Upper lobe of left lung (tissue), 4 donors: ENCODE results near the gene SAA1.

Experiments used
- CTCF ChIP-seq, 6 experiments: fragments of 450-650 bp in 4 of 6; fragments of 200-600 bp in 2 of 6; sonication (generic) in 2 of 6; IDR thresholded peaks; one replicate each; pipeline ENCODE4 v1.5.1; 2016 to 2019; ENCODE audit warnings: antibody characterized with exemption in 6 of 6
- POLR2A ChIP-seq, 4 donors: fragments of 450-650 bp; IDR thresholded peaks; one replicate each; pipeline ENCODE4 v1.5.1; 2016 to 2017; ENCODE audit warnings: antibody characterized with exemption in 4 of 4, mild to moderate bottlenecking in 2 of 4
- POLR2AphosphoS5 ChIP-seq, 2 donors: sonication (generic); formaldehyde crosslinking; IDR thresholded peaks; one replicate each; pipeline ENCODE4 v1.5.1; 2017; ENCODE audit warnings: antibody characterized with exemption in 2 of 2

- TF ChIP-seq CTCF (IDR thresholded peaks at IDR 0.05) (no peak), POLR2A (IDR thresholded peaks at IDR 0.05) (no peak), POLR2AphosphoS5 (IDR thresholded peaks at IDR 0.05) (no peak)
These were observed 42.2 kb downstream of the SAA1 start for GRCh38 chr11:18308242-18308641.
